AG10803 (cell line): ENCODE data around the gene NTNG1.

Experiments
- DNase-seq: peaks from one replicate; pipeline ENCODE4 v3.0.0; 2010; ENCODE audit warnings: low read depth
- H3K4me3 ChIP-seq: 2 replicates; pipeline ENCODE4 v1.5.1; 2011; ENCODE audit warnings: mild to moderate bottlenecking, low read length, control low read depth
- CTCF ChIP-seq: conservative IDR thresholded peaks from 2 replicates; pipeline ENCODE4 v1.5.1; 2011; ENCODE audit warnings: mild to moderate bottlenecking, low read length, control low read depth, inconsistent platforms

NTNG1 gene

GRCh38 chr1:107457989-107458388 lies 317.1 kb downstream of the NTNG1 start:
- TF ChIP-seq CTCF = no peak
- DNase-seq = no peak
- no peak overlapping the region for H3K4me3 ChIP-seq

- DNase-seq = no peak
- TF ChIP-seq CTCF = no peak
- H3K4me3 ChIP-seq = no peak overlapping the region
Measured at GRCh38 chr1:107459204-107459904, 318.5 kb downstream of the NTNG1 start.

GRCh38 chr1:107460035-107460434 lies 319.2 kb downstream of the NTNG1 start:
- H3K4me3 ChIP-seq = no peak overlapping the region
- DNase-seq = no peak
- no peak for TF ChIP-seq CTCF

GRCh38 chr1:107464827-107465226 lies 324.0 kb downstream of the NTNG1 start:
- no peak for DNase-seq
- no peak overlapping the region for H3K4me3 ChIP-seq
- TF ChIP-seq CTCF = peak; percentile 19

GRCh38 chr1:107467286-107467685 lies 326.4 kb downstream of the NTNG1 start:
- no peak for TF ChIP-seq CTCF
- peak; percentile 4 for DNase-seq
- no peak overlapping the region for H3K4me3 ChIP-seq

- TF ChIP-seq CTCF = no peak
- H3K4me3 ChIP-seq = no peak overlapping the region
- no peak for DNase-seq
Measured at GRCh38 chr1:107467811-107468210, 327.0 kb downstream of the NTNG1 start.

GRCh38 chr1:107473065-107473464 lies 332.2 kb downstream of the NTNG1 start:
- DNase-seq = no peak
- no peak overlapping the region for H3K4me3 ChIP-seq
- no peak for TF ChIP-seq CTCF
